Measurements from ENCODE around the gene GAS5.

The GAS5 gene

GRCh38 chr1:173867141-173867752, 542 bp downstream of the GAS5 start:
- no peak for TF ChIP-seq CTCF (IDR thresholded peaks at IDR 0.05; ENCODE audit: insufficient read depth, low read length, missing control alignments)
- no peak for DNase-seq (ENCODE audit: low read depth, low spot score)
- ChIA-PET CTCF (no interaction called here), POLR2A (interaction anchor here (0.8 to 1.6 kb wide), 9 partner anchors 10 to 964 kb away, joined by 3 to 13 read pairs (median 4); partner anchors contain the start of genes CENPL and DARS2)
- peak overlapping the region; percentile 88 for H3K4me3 ChIP-seq (ENCODE audit: low read depth, low read length)

GRCh38 chr1:173866413-173867115, 1.2 kb downstream of the GAS5 start:
- CTCF ChIA-PET: no interaction called here
- TF ChIP-seq CTCF (IDR thresholded peaks at IDR 0.05; ENCODE audit: insufficient read depth, low read length, missing control alignments): no peak
- POLR2A ChIA-PET: interaction anchor here (1.2 kb wide), 1 partner anchor 10 kb away, joined by 6 read pairs; no protein-coding TSS in a partner anchor
- DNase-seq (ENCODE audit: low read depth, low spot score): no peak
- H3K4me3 ChIP-seq (ENCODE audit: low read depth, low read length): peak overlapping the region; percentile 88

- ChIA-PET CTCF (interaction anchor here (1.3 to 2.5 kb wide), 4 partner anchors 9 to 446 kb away, joined by 3 to 6 read pairs (median 4); no protein-coding TSS in a partner anchor), POLR2A (interaction anchor here (0.6 to 1.2 kb wide), 2 partner anchors 9 to 40 kb away, joined by 3 to 6 read pairs; no protein-coding TSS in a partner anchor)
- TF ChIP-seq CTCF (IDR thresholded peaks at IDR 0.05; ENCODE audit: insufficient read depth, low read length, missing control alignments): no peak
- DNase-seq (ENCODE audit: low read depth, low spot score): no peak
- peak overlapping the region; percentile 88 for H3K4me3 ChIP-seq (ENCODE audit: low read depth, low read length)
Observed at GRCh38 chr1:173865468-173866164, 2.2 kb downstream of the GAS5 start.

GRCh38 chr1:173864179-173864867, 3.5 kb downstream of the GAS5 start:
- TF ChIP-seq CTCF (IDR thresholded peaks at IDR 0.05; ENCODE audit: insufficient read depth, low read length, missing control alignments): no peak
- no peak for DNase-seq (ENCODE audit: low read depth, low spot score)
- CTCF ChIA-PET: interaction anchor here (1.3 to 2.5 kb wide), 4 partner anchors 8 to 445 kb away, joined by 3 to 6 read pairs (median 4); no protein-coding TSS in a partner anchor
- POLR2A ChIA-PET: interaction anchor here (0.9 kb wide), 1 partner anchor 11 kb away, joined by 4 read pairs; no protein-coding TSS in a partner anchor
- peak overlapping the region; percentile 88 for H3K4me3 ChIP-seq (ENCODE audit: low read depth, low read length)

GRCh38 chr1:173863224-173864161, 4.3 kb downstream of the GAS5 start:
- POLR2A ChIA-PET: interaction anchor here (1.6 kb wide), 1 partner anchor 11 kb away, joined by 5 read pairs; no protein-coding TSS in a partner anchor

More at GRCh38 chr1:173863224-173864161, 4.3 kb downstream of the GAS5 start:
- H3K4me3 ChIP-seq (ENCODE audit: low read depth, low read length): no peak overlapping the region
- DNase-seq (ENCODE audit: low read depth, low spot score): no peak
- CTCF ChIA-PET: interaction anchor here (1.0 to 2.5 kb wide), 2 partner anchors 387 to 434 kb away, joined by 3 to 6 read pairs; no protein-coding TSS in a partner anchor
- no peak for TF ChIP-seq CTCF (IDR thresholded peaks at IDR 0.05; ENCODE audit: insufficient read depth, low read length, missing control alignments)

Measured in AG04449 (cell line).